ENCODE measurements around the gene WFDC8.
"Not testable (repeated sequence)": the region's sequence is repeated elsewhere in the genome, so short reads cannot be mapped to it uniquely, and the experiment has no call there.

Gene WFDC8

GRCh38 chr20:45576995-45577394 lies 2.1 kb downstream of the WFDC8 start:
- Histone ChIP-seq H3K18ac (ENCODE audit: low read length) (no peak overlapping the region), H3K4ac (ENCODE audit: low read depth, low read length) (no peak overlapping the region), H2BK5ac (ENCODE audit: low read depth, low read length, poor library complexity) (no peak overlapping the region), H2AFZ (ENCODE audit: insufficient read depth, low read length, poor library complexity) (no peak overlapping the region), H3K36me3 (ENCODE audit: control insufficient read depth in 1 of 2, insufficient read depth in 2 of 2, low read length in 2 of 2) (no peaks in the 10 kb centered on the region), H2BK120ac (ENCODE audit: insufficient read depth, low read length, poor library complexity) (no peak overlapping the region), H3K4me1 (ENCODE audit: control insufficient read depth in 1 of 2, insufficient read depth in 2 of 2, low read length in 2 of 2) (no peaks in the 10 kb centered on the region), H3K27ac (ENCODE audit: low read depth, low read length) (no peak overlapping the region), H3K9ac (ENCODE audit: low read length) (no peak overlapping the region), H3K23ac (ENCODE audit: low read length) (no peak overlapping the region), H3K79me2 (ENCODE audit: control insufficient read depth, insufficient read depth, low read length, poor library complexity) (no peaks in the 10 kb centered on the region), H3K27me3 (ENCODE audit: insufficient read depth, low read length) (no peaks in the 10 kb centered on the region), H3K14ac (ENCODE audit: low read length) (no peak overlapping the region), H4K91ac (ENCODE audit: low read depth, low read length) (no peak overlapping the region), H2AK5ac (ENCODE audit: low read length) (no peak overlapping the region), H3K9me3 (ENCODE audit: insufficient read depth, low read depth, low read length) (no peaks in the 10 kb centered on the region), H2BK12ac (ENCODE audit: low read length) (no peak overlapping the region), H4K12ac (ENCODE audit: low read depth, low read length) (no peak overlapping the region), H3K4me2 (ENCODE audit: low read length) (no peak overlapping the region), H3K79me1 (ENCODE audit: low read length) (no peaks in the 10 kb centered on the region), H3K4me3 (ENCODE audit: low read depth, low read length) (no peak overlapping the region), H4K8ac (ENCODE audit: low read depth, low read length) (no peak overlapping the region)
- DNase-seq, result peak in 1 of 2 donors; percentile 39
- WGBS (ENCODE audit: extremely low coverage, insufficient coverage, insufficient read length), result no CpG with 5 or more reads among the region's 2 CpGs

GRCh38 chr20:45575931-45576330 lies 3.2 kb downstream of the WFDC8 start:
- Histone ChIP-seq H2BK5ac (ENCODE audit: low read depth, low read length, poor library complexity) (no peak overlapping the region), H3K4ac (ENCODE audit: low read depth, low read length) (no peak overlapping the region), H3K9ac (ENCODE audit: low read length) (no peak overlapping the region), H3K27me3 (ENCODE audit: insufficient read depth, low read length) (no peaks in the 10 kb centered on the region), H4K91ac (ENCODE audit: low read depth, low read length) (no peak overlapping the region), H4K8ac (ENCODE audit: low read depth, low read length) (no peak overlapping the region), H2BK120ac (ENCODE audit: insufficient read depth, low read length, poor library complexity) (no peak overlapping the region), H3K79me1 (ENCODE audit: low read length) (no peaks in the 10 kb centered on the region), H3K9me3 (ENCODE audit: insufficient read depth, low read depth, low read length) (no peaks in the 10 kb centered on the region), H2BK12ac (ENCODE audit: low read length) (no peak overlapping the region), H3K36me3 (ENCODE audit: control insufficient read depth in 1 of 2, insufficient read depth in 2 of 2, low read length in 2 of 2) (no peaks in the 10 kb centered on the region), H2AK5ac (ENCODE audit: low read length) (no peak overlapping the region), H3K27ac (ENCODE audit: low read depth, low read length) (no peak overlapping the region), H3K23ac (ENCODE audit: low read length) (no peak overlapping the region), H2AFZ (ENCODE audit: insufficient read depth, low read length, poor library complexity) (no peak overlapping the region), H4K12ac (ENCODE audit: low read depth, low read length) (no peak overlapping the region), H3K18ac (ENCODE audit: low read length) (no peak overlapping the region), H3K4me1 (ENCODE audit: control insufficient read depth in 1 of 2, insufficient read depth in 2 of 2, low read length in 2 of 2) (no peaks in the 10 kb centered on the region), H3K4me2 (ENCODE audit: low read length) (no peak overlapping the region), H3K14ac (ENCODE audit: low read length) (no peak overlapping the region), H3K79me2 (ENCODE audit: control insufficient read depth, insufficient read depth, low read length, poor library complexity) (no peaks in the 10 kb centered on the region), H3K4me3 (ENCODE audit: low read depth, low read length) (no peak overlapping the region)
- no CpG with 5 or more reads among the region's 3 CpGs for WGBS (ENCODE audit: extremely low coverage, insufficient coverage, insufficient read length)
- DNase-seq, result peak in 1 of 2 donors; percentile 0

- WGBS (ENCODE audit: extremely low coverage, insufficient coverage, insufficient read length), result no CpG with 5 or more reads among the region's 1 CpG
- not testable (repeated sequence) for H3K4ac ChIP-seq (ENCODE audit: low read depth, low read length); H2AK5ac ChIP-seq (ENCODE audit: low read length); H4K91ac ChIP-seq (ENCODE audit: low read depth, low read length); H3K36me3 ChIP-seq (ENCODE audit: control insufficient read depth in 1 of 2, insufficient read depth in 2 of 2, low read length in 2 of 2); H3K9me3 ChIP-seq (ENCODE audit: insufficient read depth, low read depth, low read length); H4K8ac ChIP-seq (ENCODE audit: low read depth, low read length); DNase-seq; H3K79me2 ChIP-seq (ENCODE audit: control insufficient read depth, insufficient read depth, low read length, poor library complexity); H3K23ac ChIP-seq (ENCODE audit: low read length); H2AFZ ChIP-seq (ENCODE audit: insufficient read depth, low read length, poor library complexity); H3K9ac ChIP-seq (ENCODE audit: low read length); H3K14ac ChIP-seq (ENCODE audit: low read length); H3K4me1 ChIP-seq (ENCODE audit: control insufficient read depth in 1 of 2, insufficient read depth in 2 of 2, low read length in 2 of 2); H3K18ac ChIP-seq (ENCODE audit: low read length); H3K4me3 ChIP-seq (ENCODE audit: low read depth, low read length); H4K12ac ChIP-seq (ENCODE audit: low read depth, low read length); H3K4me2 ChIP-seq (ENCODE audit: low read length); H3K27ac ChIP-seq (ENCODE audit: low read depth, low read length); H3K79me1 ChIP-seq (ENCODE audit: low read length); H2BK120ac ChIP-seq (ENCODE audit: insufficient read depth, low read length, poor library complexity); H3K27me3 ChIP-seq (ENCODE audit: insufficient read depth, low read length); H2BK12ac ChIP-seq (ENCODE audit: low read length); H2BK5ac ChIP-seq (ENCODE audit: low read depth, low read length, poor library complexity)
Measured at GRCh38 chr20:45569650-45570049, 9.4 kb downstream of the WFDC8 start.

- no peaks in the 10 kb centered on the region for H3K79me2 ChIP-seq (ENCODE audit: control insufficient read depth, insufficient read depth, low read length, poor library complexity)
- H3K23ac ChIP-seq (ENCODE audit: low read length), result no peak overlapping the region
- H3K18ac ChIP-seq (ENCODE audit: low read length), result no peak overlapping the region
- no peak overlapping the region for H2BK12ac ChIP-seq (ENCODE audit: low read length)
- DNase-seq, result no peak
- no peak overlapping the region for H3K14ac ChIP-seq (ENCODE audit: low read length)
- no peaks in the 10 kb centered on the region for H3K9me3 ChIP-seq (ENCODE audit: insufficient read depth, low read depth, low read length)
- H2BK120ac ChIP-seq (ENCODE audit: insufficient read depth, low read length, poor library complexity), result no peak overlapping the region
- no peak overlapping the region for H2BK5ac ChIP-seq (ENCODE audit: low read depth, low read length, poor library complexity)
- H3K4me3 ChIP-seq (ENCODE audit: low read depth, low read length), result no peak overlapping the region
- no peak overlapping the region for H2AFZ ChIP-seq (ENCODE audit: insufficient read depth, low read length, poor library complexity)
- no peak overlapping the region for H4K12ac ChIP-seq (ENCODE audit: low read depth, low read length)
- H3K4me1 ChIP-seq (ENCODE audit: control insufficient read depth in 1 of 2, insufficient read depth in 2 of 2, low read length in 2 of 2), result no peaks in the 10 kb centered on the region
- H3K27me3 ChIP-seq (ENCODE audit: insufficient read depth, low read length), result no peaks in the 10 kb centered on the region
- H3K4me2 ChIP-seq (ENCODE audit: low read length), result no peak overlapping the region
- no peak overlapping the region for H4K91ac ChIP-seq (ENCODE audit: low read depth, low read length)
- no peaks in the 10 kb centered on the region for H3K36me3 ChIP-seq (ENCODE audit: control insufficient read depth in 1 of 2, insufficient read depth in 2 of 2, low read length in 2 of 2)
- no peak overlapping the region for H3K9ac ChIP-seq (ENCODE audit: low read length)
- no peak overlapping the region for H3K4ac ChIP-seq (ENCODE audit: low read depth, low read length)
- H4K8ac ChIP-seq (ENCODE audit: low read depth, low read length), result no peak overlapping the region
- no peaks in the 10 kb centered on the region for H3K79me1 ChIP-seq (ENCODE audit: low read length)
- H3K27ac ChIP-seq (ENCODE audit: low read depth, low read length), result no peak overlapping the region
- H2AK5ac ChIP-seq (ENCODE audit: low read length), result no peak overlapping the region
- WGBS (ENCODE audit: extremely low coverage, insufficient coverage, insufficient read length), result no CpG with 5 or more reads among the region's 2 CpGs
Measured at GRCh38 chr20:45564760-45565276, 14.3 kb downstream of the WFDC8 start.

Measured in trophoblast cell (in vitro differentiated cells and primary cell).